GM18526 (cell line): ENCODE measurements around the gene SLC11A2.

Source experiments
- POLR2A ChIP-seq: IDR thresholded peaks from 3 replicates; pipeline ENCODE4 v1.6.1; 2011; ENCODE audit not compliant: insufficient read length; ENCODE audit errors: extremely low read depth

Gene SLC11A2

DNA sequence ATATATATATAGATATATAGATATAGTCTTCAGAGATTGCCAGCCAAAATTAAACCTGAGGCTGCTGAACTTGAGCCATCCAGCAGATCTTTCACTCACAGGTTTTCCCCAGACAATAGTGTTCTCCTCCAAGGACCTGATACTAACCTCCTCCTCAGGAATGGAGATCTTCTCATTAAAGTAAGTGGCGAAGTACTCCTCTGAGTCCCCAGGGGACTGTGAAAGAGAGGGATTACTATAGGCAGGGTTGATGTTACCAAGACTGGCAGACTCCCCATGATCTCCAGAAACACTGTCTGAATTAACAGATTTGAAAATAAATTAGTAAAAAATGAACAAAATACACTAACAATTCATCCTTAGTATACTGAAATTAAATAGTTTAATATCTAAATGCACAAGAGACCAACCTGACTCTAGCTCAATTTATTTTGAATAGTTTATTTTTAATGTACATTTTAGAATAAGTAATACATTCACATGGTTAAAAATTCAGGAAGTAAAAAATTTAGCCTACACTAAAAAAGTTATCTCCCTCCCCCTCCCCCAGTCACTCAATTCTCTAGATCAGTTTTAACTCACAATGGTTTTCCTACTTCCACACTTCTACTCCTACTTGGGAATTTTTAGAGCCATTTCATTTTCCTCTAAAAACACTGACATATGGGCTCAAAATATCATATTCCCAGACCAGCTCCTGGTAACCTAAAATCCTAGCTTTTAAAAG, 17.7 kb downstream of the SLC11A2 start:
- no peak for TF ChIP-seq POLR2A

- TF ChIP-seq POLR2A: no peak
Observed at GRCh38 chr12:51005671-51006070, 20.5 kb downstream of the SLC11A2 start.

DNA sequence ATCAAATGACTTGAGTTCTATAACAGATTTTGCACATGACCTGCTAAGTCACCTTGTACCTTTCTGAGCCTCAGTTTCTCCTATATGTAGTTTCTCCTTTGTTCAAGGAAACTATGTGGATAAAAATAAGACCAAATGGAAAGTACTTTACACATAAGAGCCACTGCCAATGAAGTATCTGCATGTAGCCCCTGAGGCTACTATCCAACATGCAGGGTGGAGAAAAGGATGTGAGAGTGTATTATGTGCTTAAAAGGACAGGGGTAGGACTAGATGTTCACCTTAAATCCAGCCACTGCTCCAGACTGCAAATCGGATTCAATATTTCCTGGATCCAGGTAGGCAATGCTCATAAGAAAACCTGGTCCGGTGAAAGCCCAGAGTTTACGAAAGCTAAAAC, 21.2 kb downstream of the SLC11A2 start:
- no peak for TF ChIP-seq POLR2A

- no peak for TF ChIP-seq POLR2A
Observed at GRCh38 chr12:51004504-51004903, 21.7 kb downstream of the SLC11A2 start.

GRCh38 chr12:51001799-51002198, 24.4 kb downstream of the SLC11A2 start:
- no peak for TF ChIP-seq POLR2A

DNA sequence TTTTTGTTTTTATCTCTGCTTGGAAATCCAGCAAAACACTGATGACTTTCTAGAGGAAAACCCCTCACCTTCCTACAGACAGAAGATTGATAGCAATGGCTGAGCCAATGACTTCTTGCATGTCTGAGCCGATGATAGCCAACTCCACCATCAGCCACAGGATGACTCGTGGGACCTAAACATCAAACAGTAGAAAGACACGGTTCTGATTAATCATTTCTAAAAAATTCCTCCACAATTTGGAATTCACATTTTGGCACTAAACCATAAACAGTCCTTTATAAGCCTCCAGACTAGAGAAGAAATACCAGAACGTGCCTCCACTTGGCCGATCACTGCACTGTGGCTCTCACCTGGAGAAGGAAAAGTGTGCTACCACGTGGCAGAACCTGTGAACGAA, 25.9 kb downstream of the SLC11A2 start:
- no peak for TF ChIP-seq POLR2A

DNA sequence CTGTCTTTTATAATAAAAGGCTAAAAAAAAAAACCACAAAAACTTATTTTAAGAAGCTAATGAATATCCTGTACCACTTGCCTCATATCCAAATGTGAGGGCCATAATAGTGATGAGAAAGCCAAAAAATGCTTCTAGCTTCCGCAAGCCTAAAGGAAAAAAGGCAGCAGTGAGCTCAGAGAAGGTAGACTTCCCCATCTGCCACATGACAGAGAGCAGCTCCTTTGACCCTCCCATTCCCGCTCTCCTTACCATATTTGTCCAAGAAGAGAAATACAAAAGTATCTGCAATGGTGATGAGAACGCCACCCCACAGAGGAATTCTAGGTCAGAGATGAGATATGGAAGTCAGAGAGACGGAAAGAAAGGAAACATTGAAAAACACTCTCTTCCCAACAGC, 27.1 kb downstream of the SLC11A2 start:
- TF ChIP-seq POLR2A: no peak

GRCh38 chr12:50992819-50993218, 33.4 kb downstream of the SLC11A2 start:
- TF ChIP-seq POLR2A: no peak

- no peak for TF ChIP-seq POLR2A
Observed at GRCh38 chr12:50991291-50991690, 34.9 kb downstream of the SLC11A2 start.

DNA sequence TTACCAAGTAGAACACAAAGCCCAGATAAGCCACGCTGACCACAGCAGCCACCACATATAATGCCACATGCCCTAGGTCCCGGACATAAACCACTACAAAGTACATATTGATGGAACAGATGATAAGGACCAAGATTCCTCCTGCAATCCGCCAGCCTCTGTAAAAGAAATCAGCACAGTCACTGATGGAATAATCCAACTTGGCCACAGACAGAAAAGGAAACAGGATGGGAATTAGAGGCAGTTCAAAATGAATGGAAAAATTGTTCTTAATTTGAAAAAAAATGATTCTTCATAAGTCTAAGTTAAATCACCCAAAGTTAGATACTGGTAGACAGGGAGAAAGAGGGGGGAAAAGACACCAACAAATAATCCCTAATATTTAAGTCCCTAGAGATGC, 35.4 kb downstream of the SLC11A2 start:
- TF ChIP-seq POLR2A: no peak

DNA sequence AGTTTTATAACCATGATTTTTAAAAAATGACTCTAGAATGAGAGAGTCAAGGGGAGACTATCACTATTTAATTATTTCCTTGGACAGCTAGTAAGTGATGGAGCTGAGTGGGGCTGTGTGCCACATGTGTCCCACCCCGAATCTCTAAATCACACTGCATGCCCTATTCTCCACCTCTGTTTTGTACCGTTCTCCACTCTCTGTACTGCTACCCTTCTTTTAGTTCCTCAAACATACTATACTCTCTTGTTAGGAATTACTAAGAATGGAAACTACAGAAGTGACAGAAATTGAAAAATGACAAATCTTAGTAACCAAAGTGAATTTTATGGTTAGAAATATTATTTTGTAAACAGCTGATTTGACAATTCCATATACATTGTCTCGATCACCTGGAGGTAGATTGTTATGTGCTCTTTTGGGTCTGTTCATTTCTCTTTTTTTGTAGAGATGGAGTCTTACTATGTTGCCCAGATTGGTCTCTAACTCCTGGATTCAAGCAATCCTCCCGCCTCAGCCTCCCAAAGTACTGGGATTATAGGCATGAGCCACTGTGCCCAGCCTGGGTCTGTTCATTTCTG, 35.9 kb downstream of the SLC11A2 start:
- no peak for TF ChIP-seq POLR2A

DNA sequence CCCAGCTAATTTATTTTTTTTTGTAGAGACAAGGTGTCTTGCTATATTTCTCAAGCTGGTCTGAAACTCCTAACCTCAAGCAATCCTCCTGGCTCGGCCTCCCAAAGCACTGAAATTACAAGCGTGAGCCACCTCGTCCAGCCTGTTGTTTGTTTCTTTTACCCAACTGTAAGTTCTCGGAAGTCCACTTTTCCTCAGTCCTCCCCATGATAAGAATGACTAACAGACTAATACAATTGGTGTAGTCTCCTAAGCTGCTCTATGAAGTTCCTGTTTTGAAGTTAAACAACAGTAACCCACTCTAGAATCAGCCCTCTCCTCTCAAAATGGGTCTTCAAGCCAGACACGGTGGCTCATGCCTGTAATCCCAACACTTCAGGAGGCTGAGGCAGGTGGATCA, 37.3 kb downstream of the SLC11A2 start:
- no peak for TF ChIP-seq POLR2A

GRCh38 chr12:50988051-50988450, 38.1 kb downstream of the SLC11A2 start:
- no peak for TF ChIP-seq POLR2A

DNA sequence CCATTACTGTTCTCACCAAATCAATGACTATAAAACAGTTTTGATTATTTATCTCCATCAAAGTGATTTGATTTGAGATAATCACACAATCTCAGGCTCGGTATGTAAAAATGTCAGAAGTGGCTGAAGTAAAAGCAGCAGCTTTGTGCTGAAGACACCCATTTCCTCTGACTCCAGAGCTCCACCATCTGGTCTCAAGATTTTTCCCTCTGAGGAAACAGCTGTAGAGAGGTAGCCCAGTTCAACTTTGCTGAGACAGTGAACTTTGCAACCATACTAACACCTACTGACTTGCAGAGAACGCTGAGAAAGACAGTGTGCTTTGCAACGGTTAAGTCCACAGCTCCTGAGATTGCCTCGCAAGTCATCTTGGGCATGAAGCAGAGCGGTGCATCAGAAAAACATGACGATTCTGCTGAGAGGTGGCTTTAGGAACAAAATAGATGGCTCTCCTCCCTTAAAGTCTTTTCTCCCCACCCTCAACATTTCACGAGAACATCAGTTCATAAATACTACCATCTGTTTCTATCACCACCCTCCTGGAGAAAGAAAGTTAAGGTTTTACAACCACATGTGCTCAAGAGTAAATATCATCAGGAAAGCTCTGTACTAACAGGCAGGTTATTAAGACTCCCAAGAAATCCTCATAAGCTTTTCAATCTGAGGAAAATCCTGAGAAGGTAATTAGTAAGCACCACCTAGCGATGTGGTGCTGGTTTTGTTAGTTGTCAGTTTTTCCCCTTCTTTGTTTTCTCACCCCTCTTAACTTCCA, 39.0 kb downstream of the SLC11A2 start:
- no peak for TF ChIP-seq POLR2A

- no peak for TF ChIP-seq POLR2A
Observed at GRCh38 chr12:50985322-50985721, 40.9 kb downstream of the SLC11A2 start.

DNA sequence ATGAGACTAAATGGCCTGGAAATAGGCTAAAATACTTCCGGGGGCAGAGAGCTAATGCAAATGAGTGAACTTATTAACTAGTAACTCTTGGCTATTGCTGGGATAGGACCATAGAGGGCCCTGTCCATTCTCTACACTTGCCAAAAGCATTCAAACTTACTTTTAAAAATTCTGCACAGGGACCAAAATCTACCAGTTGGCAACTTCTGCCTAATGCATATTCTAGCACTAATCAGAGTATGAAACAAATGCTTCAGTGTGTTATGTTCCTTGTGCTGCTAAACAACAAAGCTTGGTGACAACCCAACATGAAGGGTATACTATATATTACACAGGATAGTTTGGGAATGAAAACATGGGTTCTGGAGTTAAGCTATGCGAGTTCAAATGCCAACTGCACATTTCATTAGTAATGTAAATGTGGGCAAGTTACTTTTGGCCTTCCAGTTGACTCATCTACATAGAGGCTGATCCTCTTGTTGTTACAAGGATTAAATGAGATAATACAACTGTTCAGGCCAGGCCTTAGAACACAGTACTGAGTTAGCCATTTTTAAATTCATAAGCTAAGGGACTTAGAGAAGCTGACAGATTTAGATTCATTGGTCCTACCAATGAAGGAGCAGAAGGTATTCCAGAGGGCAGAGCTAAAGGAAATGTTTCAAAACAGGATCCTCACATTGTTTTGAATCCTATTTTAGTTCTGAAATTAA, 41.4 kb downstream of the SLC11A2 start:
- TF ChIP-seq POLR2A: no peak
